Activated CD4-positive, alpha-beta T cell treated with anti-CD3 and anti-CD28 coated beads, Interleukin-2, amount 50 U/mL, for 4 hours (primary cell): ENCODE measurements around the gene PEX14.

ENCODE experiments used
- DNase-seq, 2 experiments: peaks; one replicate each; pipeline ENCODE4 v3.0.0-alpha.2; 2020

PEX14 gene

DNA sequence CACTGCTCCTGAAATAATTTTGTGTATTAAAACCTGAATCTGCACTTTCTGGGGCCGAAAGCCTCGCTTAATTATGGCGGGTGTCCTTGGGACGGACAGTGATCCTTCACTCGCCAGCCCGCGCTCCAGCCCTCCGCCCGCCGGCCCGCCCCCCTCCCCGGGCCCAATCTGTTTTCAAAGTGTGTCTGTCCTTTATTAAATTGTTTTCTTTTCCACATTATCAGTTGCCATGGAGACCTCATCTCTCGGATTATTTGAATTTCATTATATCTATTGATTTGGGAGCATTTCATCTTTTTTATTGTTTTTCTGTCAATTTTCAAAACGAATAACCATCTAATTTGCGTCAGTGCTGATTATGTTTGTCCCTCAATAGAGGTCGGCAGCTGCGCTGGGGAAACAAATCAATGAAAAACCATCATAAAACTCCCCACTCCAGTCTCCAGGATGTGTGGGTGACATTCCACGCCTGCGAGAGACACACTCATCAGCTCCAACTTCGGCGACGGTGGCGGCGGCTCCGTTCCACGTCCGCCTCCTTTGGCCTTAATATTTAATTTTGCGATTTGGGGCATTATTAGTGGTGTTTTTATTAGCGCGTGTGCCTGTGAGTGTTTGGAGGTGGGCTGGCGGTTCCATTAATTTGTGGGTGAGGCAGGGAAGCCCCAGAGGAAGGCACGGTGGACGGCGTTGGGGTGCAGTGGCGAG is 197.7 kb downstream of the PEX14 start:
- DNase-seq, result no peak

DNA sequence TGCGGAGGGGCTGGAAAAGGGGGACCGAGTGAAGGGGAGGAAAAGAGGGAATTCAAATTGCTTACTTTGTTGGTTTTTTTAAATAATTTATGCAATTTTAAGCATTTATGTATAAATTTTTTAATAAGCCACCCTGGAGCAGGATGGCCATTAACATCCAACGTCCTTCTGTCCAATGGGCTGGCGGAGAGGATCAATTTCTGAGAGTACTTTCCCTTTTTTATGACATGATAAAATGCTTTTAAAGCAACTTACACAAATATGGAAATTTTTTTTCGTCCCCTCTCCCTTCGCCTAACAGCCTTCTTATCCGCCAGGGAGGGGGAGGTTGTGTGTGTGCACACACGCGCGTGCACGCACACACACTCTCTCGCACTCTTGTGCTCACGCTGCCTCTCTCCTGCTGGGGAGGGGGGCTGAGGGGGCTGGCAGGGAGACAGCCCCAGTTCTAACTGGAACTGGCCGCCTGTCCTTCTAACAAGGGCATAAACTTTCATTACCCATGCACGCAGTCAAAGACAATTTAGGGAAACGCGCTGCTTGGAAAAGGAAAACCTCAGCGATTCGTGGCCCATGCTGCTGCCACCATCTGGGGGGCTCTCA is 198.5 kb downstream of the PEX14 start:
- DNase-seq, result no peak

DNA sequence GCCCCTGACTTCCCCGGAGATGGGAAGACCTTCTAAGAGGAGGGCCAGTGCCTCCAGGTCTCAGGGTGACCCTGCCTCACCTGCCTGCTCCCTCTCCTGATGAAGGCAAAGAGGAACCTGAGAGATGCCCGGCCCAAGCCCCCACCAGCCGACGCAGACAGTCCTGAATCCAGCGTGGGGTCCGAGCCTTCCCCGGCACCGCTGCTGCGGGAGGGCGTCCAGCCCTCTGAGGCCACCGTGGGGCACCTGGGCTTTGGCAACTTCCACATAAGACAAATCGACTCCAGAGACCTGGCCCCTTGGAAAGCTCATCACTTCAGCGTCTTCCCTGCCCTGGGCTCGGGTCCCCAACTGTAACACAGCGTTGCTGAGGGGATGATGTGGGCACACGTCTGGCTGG is 199.5 kb downstream of the PEX14 start:
- DNase-seq, result no peak

DNA sequence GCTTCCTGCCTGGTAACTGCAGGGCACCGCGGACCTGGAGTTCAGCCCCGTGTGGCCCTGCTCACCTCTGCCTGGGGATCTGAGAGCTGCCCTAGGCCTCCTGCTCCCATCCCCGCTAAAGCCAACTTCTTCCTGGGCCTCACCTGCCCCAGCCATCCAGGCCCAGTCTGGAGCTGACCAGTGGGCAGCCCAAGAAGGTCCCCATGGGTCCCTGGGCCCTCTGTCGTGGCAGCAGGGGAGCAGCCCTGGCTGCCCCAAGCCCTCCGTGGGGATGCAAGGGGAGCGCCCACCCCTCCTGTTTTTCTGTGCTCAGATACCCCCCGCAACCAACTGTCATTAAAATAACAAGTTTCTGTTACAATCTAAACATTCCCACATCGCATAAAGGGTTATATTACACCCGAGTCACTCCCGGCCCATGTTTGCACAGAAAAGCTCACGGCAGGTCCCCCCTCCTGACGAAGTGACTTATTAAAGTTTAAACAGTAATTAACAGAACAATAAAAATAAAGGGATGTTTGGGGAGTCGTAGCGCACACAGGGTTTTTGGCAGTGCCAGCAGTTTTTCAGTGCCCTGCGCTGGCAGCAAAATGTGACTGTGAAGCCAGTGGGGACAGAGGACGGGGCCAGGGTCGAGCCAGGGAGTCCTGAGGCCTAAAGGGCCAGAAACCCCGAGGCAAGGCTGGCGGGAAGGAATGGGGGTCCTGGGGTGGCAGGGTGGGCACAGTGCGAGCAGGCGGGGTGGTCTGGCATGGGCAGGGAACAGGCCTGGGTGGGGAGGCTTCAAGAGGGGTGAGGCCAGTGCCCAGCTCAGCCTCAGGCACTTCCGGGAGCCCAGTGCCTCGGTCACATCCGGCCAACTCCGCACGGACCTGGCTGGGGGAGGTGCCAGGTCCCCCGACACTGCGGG is 200.2 kb downstream of the PEX14 start:
- no peak for DNase-seq

DNA sequence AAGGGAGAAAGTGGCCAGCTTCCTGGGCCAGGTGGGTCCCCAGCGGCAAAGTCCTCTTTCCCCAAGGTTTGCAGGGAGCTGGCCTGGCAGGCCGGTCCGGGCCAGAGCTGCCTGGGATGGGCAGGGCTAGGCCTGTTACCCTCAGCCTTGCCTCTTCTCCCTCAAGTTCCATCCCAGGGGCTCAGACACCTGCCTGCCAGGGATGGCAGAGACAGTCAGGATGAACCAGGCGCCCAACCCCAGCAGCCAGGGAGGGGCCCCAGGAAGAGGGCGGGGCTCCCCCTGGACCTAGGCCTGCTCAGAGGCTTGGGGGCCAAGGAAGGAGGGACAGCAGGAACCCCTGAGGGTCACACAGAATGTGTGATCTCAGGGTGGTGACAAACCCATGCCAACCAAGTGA is 201.1 kb downstream of the PEX14 start:
- no peak for DNase-seq

DNA sequence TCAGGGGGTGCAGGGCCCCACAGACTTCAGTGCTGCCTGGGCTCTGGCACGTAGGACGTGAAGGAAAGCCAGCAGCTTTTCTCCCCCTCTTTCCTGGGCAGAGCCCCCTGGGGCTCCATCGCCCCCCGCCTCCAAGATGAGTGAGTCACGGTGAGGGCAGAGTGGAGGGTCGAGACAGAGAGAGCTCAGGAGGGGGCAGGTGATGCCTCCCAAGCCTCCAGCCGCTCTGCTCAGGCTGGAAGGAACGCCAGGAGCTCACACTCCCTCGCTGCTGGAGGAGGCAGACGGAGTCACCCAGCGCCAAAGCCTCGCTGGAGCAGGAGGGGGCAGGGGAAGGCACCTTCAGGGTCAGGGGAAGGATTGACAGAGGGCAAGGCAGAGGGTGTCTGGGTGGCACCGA is 202.2 kb downstream of the PEX14 start:
- DNase-seq, result no peak

DNA sequence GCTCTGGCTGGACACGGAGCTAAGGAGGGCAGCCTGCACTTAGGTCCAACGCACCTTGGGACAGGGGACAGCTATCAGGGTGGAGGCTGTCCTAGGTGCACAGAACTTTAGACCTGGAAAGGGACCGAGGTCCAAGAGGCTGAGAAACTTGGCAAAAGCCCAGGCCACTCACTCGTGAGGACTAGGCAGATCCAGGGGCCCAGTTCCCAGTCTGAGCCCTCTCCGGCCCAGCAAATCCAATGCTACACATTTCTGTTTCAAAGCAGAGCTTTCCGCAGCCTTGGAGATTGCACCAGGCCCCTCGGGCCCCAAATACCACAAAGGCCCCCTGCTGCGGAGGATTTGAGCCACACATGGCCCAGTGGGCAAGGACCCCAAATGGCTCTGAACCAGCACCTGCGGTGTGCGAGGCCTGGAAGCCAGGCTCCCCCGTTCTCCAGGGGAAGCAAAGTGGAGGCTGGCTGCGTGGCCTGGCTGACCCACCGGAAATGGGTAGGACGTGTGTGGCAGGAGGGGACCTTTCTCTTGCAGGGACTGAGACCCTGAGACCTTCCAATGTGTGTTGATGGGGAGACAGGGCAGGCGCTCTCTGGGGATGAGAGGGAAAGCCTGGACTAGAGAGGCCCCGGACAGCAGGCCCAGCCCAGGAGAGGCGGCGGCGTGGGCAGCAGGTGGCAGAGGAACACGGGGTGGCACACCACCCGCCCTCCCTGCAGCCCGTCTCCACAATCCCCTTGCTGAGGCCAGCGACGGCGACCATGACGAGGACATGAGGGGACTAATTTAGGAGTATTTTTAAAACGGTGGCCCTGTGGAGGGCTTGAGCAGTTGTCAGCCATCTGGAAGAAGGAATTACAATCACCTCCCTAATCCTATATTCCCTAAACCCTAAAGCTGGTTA is 203.0 kb downstream of the PEX14 start:
- DNase-seq, result no peak

DNA sequence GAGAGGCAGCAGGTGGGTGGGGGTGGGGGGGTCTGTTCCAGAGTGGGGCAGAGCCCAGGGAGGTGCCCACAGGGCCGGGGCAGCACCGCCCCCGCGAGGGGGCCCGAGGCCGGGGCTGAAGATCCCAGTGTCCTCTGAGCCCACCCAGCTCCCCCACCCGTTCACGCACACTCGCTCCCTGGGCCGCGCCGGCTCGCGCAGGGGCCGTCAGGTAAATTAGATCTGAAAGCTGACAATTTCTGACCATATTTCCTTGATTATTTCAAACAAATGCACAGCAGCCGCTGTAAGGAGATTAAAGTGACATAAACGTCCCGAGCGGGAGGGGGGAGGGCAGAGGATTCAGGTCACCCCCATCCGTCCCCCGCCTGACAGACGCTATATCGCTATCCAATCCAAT is 203.7 kb downstream of the PEX14 start:
- no peak for DNase-seq

DNA sequence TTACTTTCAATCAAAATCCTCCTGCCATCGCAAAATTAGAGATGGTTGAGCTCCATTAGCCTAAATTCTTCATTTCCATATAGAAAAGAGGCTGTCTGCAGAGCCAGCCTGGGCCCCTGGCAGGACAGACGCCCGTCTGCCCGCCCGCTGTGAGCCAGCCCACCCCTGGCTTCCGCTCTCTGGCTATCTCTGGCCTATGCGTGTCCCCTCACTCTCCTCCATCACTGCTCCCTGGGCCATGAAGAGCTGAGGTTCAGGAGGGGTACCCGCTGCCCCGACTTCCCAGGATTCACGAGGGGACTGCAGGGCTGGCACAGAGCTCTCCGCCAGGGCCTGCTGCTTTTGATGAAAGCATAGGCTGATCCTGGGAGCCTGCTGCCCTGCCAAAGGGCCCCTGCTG is 204.1 kb downstream of the PEX14 start:
- DNase-seq, result no peak

DNA sequence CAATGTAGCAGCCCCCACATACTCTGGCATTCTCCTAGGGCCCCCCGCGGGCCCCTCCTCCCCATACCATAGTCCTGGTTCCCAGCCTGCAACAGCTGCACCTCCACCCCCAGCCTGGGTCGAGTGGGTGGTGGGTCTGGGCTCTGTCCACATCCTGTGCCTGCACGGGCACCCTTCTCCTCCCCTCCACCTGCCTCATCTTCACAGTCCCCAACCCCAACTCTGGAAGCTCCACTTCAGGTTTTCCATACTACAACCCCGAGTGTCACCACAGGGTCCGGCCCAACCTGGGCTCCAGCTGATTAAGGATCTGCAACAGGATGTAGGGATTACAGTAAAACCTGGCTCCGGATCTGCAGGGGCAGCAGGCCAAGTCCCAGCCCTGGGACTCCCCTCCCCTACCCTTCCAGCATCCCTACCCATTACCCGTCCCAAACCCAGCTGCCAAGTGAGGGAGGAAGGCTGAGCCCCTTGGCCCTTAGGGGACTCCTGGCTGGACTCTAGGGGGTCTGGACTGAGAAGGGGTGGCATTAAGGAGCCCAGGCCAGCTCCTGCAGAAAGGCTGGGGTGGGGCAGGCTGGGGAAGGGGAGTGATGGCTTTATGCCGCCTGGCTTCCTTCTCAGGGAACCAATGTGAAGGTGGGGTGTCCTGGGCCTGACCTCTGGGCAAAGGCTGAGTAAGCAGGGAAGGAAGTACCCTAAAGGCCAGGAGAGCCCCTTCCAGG is 204.9 kb downstream of the PEX14 start:
- no peak for DNase-seq
